Endothelial cell of umbilical vein (primary cell): ENCODE data around the gene SDCBP2.

Source experiments
- CTCF ChIP-seq, 2 donors: IDR thresholded peaks; 1 replicate in 1 of 2; 2 replicates in 1 of 2; pipeline ENCODE4 v1.5.1; 2011; ENCODE audit warnings: low read length in 2 of 2, mild to moderate bottlenecking in 2 of 2, moderate library complexity in 2 of 2, control low read depth in 1 of 2, inconsistent platforms in 1 of 2, low read depth in 1 of 2; ENCODE audit not compliant: insufficient read depth in 1 of 2; ENCODE audit errors: extremely low read depth in 1 of 2
- EZH2 ChIP-seq: IDR thresholded peaks from 2 replicates; pipeline ENCODE4 v1.6.1; 2012; ENCODE audit warnings: borderline replicate concordance, low read depth, mild to moderate bottlenecking, moderate library complexity, low read length, inconsistent platforms; ENCODE audit not compliant: severe bottlenecking
- JUN ChIP-seq: IDR thresholded peaks from 2 replicates; pipeline ENCODE4 v1.6.1; 2011; ENCODE audit warnings: borderline replicate concordance, low read depth; ENCODE audit not compliant: insufficient read length, insufficient read depth
- MYC ChIP-seq: IDR thresholded peaks from one replicate; pipeline ENCODE4 v1.6.1; 2011; ENCODE audit warnings: mild to moderate bottlenecking, low read depth, low read length
- POLR2A ChIP-seq: IDR thresholded peaks from 2 replicates; pipeline ENCODE4 v1.6.1; 2012; ENCODE audit warnings: low read depth, mild to moderate bottlenecking, control low read depth, low read length
- POLR2AphosphoS5 ChIP-seq: IDR thresholded peaks from 2 replicates; pipeline ENCODE4 v1.6.1; 2012; ENCODE audit warnings: low read depth, mild to moderate bottlenecking, control low read depth, low read length, moderate library complexity; ENCODE audit not compliant: insufficient read depth
- TF ChIP-seq, protein P1 (sequence below): IDR thresholded peaks from 2 replicates; pipeline ENCODE4 v1.6.1; 2011; ENCODE audit not compliant: insufficient read depth, insufficient read length

DNA sequence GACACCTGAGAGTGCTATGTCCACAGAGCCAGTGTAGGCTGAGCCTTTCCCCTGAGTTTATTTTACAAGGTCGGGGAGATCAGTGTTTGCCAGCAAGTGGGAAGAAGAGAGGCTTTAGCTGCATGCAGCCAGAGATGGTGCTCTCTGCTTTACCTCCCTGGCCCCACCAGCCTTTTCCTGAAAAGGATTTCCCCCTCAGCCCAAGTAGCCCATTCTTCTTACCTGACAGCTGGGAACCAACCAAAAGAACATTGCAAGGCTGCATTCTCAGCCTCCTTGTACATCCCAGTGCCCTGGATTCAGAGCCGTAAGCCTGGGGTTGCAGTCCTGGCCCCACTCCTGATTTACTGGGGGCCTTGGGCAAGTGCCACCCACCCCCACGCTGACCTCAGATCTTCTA is 46.0 kb downstream of the SDCBP2 start:
- no peak for TF ChIP-seq CTCF (IDR thresholded peaks at IDR 0.05; ENCODE audit: extremely low read depth in 1 of 2, insufficient read depth in 1 of 2, low read depth in 1 of 2, low read length in 2 of 2)
- no peak for TF ChIP-seq POLR2A
- no peak for TF ChIP-seq EZH2
- TF ChIP-seq POLR2AphosphoS5 = no peak
- TF ChIP-seq JUN = no peak
- TF ChIP-seq, protein P1, sequence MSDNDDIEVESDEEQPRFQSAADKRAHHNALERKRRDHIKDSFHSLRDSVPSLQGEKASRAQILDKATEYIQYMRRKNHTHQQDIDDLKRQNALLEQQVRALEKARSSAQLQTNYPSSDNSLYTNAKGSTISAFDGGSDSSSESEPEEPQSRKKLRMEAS = no peak
- no peak for TF ChIP-seq MYC
